ENCODE data around the gene STOML1.

Gene STOML1

DNA sequence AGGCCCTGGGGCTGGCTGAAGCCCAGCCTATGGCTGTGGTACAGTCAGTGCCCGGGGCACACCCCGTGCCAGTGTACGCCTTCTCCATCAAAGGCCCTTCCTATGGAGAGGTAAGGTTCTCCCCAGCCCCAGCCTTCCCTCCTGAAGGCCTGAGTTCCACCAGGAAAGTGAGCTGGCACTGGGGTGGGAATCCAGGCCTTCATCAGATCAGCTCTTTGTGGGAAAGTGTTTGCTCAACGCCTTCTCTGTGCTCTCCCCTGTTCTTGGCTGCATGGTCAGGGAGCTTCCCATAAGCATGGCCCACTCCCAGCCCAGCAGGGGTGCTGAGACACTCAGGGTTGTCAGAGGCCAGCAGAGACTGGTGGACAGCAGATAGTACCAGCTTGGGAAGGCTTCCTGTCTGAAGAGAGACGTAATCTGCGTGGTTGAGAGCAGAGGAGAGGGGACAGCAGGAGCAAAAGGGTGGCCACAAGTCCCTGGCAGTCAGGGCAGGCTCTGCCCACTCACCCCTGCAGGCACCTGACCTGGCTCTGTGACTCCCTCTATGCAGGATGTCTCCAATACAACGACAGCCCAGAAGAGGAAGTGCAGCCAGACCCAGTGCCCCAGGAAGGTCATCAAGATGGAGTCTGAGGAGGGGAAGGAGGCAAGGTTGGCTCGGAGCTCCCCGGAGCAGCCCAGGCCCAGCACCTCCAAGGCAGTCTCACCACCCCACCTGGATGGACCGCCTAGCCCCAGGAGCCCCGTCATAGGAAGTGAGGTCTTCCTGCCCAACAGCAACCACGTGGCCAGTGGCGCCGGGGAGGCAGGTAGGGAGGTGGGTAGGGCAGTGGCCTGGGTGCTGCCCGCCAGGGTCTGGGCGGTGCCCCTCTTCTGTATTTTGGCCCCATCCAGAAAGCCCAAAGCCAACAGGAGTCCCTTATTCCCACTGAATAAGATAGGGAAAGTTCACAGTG, 40.8 kb upstream of the STOML1 start:
- Mint-ChIP-seq H3K4me3 (no peak overlapping the region), H3K4me1 (peaks cover 20% of the 10 kb centered on the region), H3K27ac (no peak overlapping the region), H3K27me3 (ENCODE audit: low read depth, poor library complexity) (no peaks in the 10 kb centered on the region), H3K36me3 (ENCODE audit: low read depth) (peaks cover 30% of the 10 kb centered on the region), H3K9me3 (no peaks in the 10 kb centered on the region)
- TF ChIP-seq, protein P1, sequence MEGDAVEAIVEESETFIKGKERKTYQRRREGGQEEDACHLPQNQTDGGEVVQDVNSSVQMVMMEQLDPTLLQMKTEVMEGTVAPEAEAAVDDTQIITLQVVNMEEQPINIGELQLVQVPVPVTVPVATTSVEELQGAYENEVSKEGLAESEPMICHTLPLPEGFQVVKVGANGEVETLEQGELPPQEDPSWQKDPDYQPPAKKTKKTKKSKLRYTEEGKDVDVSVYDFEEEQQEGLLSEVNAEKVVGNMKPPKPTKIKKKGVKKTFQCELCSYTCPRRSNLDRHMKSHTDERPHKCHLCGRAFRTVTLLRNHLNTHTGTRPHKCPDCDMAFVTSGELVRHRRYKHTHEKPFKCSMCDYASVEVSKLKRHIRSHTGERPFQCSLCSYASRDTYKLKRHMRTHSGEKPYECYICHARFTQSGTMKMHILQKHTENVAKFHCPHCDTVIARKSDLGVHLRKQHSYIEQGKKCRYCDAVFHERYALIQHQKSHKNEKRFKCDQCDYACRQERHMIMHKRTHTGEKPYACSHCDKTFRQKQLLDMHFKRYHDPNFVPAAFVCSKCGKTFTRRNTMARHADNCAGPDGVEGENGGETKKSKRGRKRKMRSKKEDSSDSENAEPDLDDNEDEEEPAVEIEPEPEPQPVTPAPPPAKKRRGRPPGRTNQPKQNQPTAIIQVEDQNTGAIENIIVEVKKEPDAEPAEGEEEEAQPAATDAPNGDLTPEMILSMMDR (IDR thresholded peaks at IDR 0.05), result no peak
- DNase-seq, result no peak

DNA sequence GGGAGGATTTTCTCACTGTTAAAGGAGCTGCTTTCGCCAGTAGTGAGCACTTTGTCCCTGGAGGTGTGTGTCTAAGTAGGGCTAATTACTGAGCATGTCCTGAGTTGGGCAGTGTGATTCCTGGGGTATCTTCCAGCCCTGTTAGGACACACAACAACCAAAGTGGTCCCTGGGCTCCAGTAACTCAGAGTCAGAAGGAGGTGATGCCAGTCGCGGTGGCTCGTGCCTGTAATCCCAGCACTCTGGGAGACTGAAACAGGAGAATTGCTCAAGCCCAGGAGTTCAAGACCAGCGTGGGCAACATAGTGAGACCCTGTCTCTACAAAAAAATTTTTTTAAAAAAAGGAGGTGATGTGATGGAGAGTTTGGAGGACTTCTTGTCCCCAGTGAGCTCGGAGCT, 40.0 kb upstream of the STOML1 start:
- no peak for DNase-seq
- Mint-ChIP-seq H3K36me3 (ENCODE audit: low read depth) (peaks cover 30% of the 10 kb centered on the region), H3K4me3 (no peak overlapping the region), H3K27ac (no peak overlapping the region), H3K4me1 (peaks cover 12% of the 10 kb centered on the region), H3K9me3 (no peaks in the 10 kb centered on the region), H3K27me3 (ENCODE audit: low read depth, poor library complexity) (no peaks in the 10 kb centered on the region)
- TF ChIP-seq, protein P1 (IDR thresholded peaks at IDR 0.05), result no peak

DNA sequence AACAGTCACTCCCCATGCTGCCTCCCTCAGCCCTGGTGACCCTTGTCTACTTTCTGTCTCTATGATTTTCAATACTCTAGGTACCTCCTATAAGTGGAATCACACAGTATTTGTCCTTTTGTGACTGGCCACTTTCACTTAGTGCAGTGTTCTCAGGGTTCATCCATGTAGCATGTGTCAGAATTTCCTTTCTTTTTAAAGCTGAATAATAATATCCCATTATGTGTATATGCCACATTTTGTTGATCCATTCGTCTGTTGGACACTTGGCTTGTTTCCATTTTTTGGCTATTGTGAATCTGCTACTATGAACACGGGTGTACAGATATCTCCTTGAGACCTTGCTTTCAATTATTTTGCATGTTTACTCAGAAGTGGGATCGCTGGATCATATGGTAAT, 36.6 kb upstream of the STOML1 start:
- H3K9me3 Mint-ChIP-seq, result no peaks in the 10 kb centered on the region
- H3K36me3 Mint-ChIP-seq (ENCODE audit: low read depth), result peaks cover 22% of the 10 kb centered on the region
- H3K4me3 Mint-ChIP-seq, result no peak overlapping the region
- TF ChIP-seq, protein P1 (IDR thresholded peaks at IDR 0.05), result no peak
- H3K27ac Mint-ChIP-seq, result no peak overlapping the region
- no peak for DNase-seq
- no peaks in the 10 kb centered on the region for H3K4me1 Mint-ChIP-seq
- no peaks in the 10 kb centered on the region for H3K27me3 Mint-ChIP-seq (ENCODE audit: low read depth, poor library complexity)

DNA sequence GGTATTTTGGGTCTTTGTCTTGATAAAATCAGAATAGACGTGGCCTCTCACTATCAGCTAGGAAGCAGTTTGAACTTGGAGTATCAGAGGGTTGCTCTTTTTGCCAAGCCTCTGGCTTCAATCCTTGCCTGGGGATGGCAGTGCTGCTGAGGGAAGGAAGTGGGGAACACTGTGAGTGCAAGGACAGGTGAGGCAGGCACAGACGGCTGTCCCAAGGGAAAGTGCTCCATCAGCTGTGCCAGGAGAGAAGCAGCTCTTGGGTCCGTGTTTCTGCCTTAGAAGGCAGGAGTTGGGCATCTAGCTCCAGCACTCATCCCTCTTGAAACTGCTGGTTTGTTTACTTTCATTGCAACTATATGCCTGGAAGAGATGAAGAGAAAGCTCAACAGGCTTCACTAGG, 35.6 kb upstream of the STOML1 start:
- H3K36me3 Mint-ChIP-seq (ENCODE audit: low read depth), result peaks cover 28% of the 10 kb centered on the region
- no peaks in the 10 kb centered on the region for H3K27me3 Mint-ChIP-seq (ENCODE audit: low read depth, poor library complexity)
- DNase-seq, result no peak
- no peaks in the 10 kb centered on the region for H3K4me1 Mint-ChIP-seq
- peak overlapping the region; percentile 87 for H3K27ac Mint-ChIP-seq
- no peaks in the 10 kb centered on the region for H3K9me3 Mint-ChIP-seq
- TF ChIP-seq, protein P1 (IDR thresholded peaks at IDR 0.05), result no peak
- no peak overlapping the region for H3K4me3 Mint-ChIP-seq

DNA sequence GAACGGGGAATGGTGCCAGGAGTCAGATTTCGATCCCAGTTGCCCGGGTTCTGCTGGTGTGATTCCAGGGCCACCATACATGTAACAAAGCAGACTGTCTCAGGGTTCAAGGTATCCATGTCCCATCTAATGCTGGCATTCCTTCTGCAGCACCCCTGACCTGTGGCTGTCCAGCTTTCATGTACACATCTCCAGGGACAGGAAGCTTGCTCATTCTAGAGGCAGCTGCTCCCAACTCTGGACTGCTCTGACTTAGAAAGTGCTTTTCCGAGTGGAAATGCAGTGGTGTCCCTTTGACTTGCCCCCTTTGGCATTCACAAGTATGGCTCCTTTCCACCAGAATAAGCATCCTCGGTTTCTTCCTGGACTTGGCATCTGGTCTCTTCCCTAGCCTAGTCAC, 33.3 kb upstream of the STOML1 start:
- no peaks in the 10 kb centered on the region for H3K27me3 Mint-ChIP-seq (ENCODE audit: low read depth, poor library complexity)
- H3K27ac Mint-ChIP-seq, result no peak overlapping the region
- H3K4me3 Mint-ChIP-seq, result no peak overlapping the region
- H3K36me3 Mint-ChIP-seq (ENCODE audit: low read depth), result peaks cover 32% of the 10 kb centered on the region
- TF ChIP-seq, protein P1 (IDR thresholded peaks at IDR 0.05), result no peak
- H3K4me1 Mint-ChIP-seq, result no peaks in the 10 kb centered on the region
- DNase-seq, result no peak
- H3K9me3 Mint-ChIP-seq, result peaks cover 3% of the 10 kb centered on the region

DNA sequence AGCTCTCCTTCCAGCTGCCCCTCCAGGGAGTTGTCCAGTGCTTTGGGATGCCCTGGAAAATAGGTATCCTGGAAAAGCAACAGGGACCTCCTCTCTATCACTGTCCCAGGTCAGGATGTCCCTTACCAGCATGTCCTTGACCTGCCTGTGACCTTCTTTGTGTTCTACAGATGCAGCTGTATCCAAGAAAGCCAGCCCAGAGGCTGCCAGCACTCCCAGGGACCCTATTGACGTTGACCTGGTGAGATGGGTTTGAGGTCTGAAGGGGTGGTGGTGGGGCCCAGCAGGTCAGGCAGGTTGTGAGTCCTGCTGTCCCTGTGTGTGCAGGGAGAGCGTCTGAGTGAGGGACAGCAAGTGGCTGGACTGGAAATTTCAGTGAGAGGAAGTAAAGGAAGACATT, 32.6 kb upstream of the STOML1 start:
- Mint-ChIP-seq H3K9me3 (peaks cover 3% of the 10 kb centered on the region), H3K4me3 (no peak overlapping the region), H3K4me1 (no peaks in the 10 kb centered on the region), H3K36me3 (ENCODE audit: low read depth) (peaks cover 34% of the 10 kb centered on the region), H3K27ac (no peak overlapping the region), H3K27me3 (ENCODE audit: low read depth, poor library complexity) (no peaks in the 10 kb centered on the region)
- TF ChIP-seq, protein P1 (IDR thresholded peaks at IDR 0.05), result no peak
- no peak for DNase-seq

Data from nephron progenitor cell (in vitro differentiated cells).